ENCODE measurements around the gene CAPRIN2.
A peak's percentile ranks its signal among the peaks of the same experiment; 100 is the strongest.

- TF ChIP-seq, protein P1, sequence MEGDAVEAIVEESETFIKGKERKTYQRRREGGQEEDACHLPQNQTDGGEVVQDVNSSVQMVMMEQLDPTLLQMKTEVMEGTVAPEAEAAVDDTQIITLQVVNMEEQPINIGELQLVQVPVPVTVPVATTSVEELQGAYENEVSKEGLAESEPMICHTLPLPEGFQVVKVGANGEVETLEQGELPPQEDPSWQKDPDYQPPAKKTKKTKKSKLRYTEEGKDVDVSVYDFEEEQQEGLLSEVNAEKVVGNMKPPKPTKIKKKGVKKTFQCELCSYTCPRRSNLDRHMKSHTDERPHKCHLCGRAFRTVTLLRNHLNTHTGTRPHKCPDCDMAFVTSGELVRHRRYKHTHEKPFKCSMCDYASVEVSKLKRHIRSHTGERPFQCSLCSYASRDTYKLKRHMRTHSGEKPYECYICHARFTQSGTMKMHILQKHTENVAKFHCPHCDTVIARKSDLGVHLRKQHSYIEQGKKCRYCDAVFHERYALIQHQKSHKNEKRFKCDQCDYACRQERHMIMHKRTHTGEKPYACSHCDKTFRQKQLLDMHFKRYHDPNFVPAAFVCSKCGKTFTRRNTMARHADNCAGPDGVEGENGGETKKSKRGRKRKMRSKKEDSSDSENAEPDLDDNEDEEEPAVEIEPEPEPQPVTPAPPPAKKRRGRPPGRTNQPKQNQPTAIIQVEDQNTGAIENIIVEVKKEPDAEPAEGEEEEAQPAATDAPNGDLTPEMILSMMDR (conservative IDR thresholded peaks at IDR 0.05; ENCODE audit: low read depth, low read length), result no peak
- TF ChIP-seq ELK1 (IDR thresholded peaks at IDR 0.05; ENCODE audit: borderline replicate concordance, low read depth, low read length) (no peak), POLR2A (IDR thresholded peaks at IDR 0.05; ENCODE audit: low read depth, low read length) (no peak), MXI1 (IDR thresholded peaks at IDR 0.05; ENCODE audit: borderline replicate concordance, low read depth, low read length) (no peak), USF2 (IDR thresholded peaks at IDR 0.05; ENCODE audit: low read depth, low read length) (no peak), RFX5 (IDR thresholded peaks at IDR 0.05; ENCODE audit: low read depth, low read length) (no peak), RAD21 (IDR thresholded peaks at IDR 0.05; ENCODE audit: low read length) (no peak), FOS (IDR thresholded peaks at IDR 0.05; ENCODE audit: low read depth, low read length) (peak; percentile 49; the same call in 1 of the 2 replicates), SMC3 (IDR thresholded peaks at IDR 0.05; ENCODE audit: low read depth, low read length) (no peak), BHLHE40 (IDR thresholded peaks at IDR 0.05; ENCODE audit: low read depth, low read length) (no peak), CHD1 (IDR thresholded peaks at IDR 0.05; ENCODE audit: low read depth, low read length) (no peak), NFE2L2 (IDR thresholded peaks at IDR 0.05; ENCODE audit: low read depth, low read length) (no peak)
These were observed 40.0 kb upstream of the CAPRIN2 start for GRCh38 chr12:30794591-30795409.

Measured in IMR-90 (cell line).